Activated naive CD4-positive, alpha-beta T cell treated with anti-CD3 and anti-CD28 coated beads, Interleukin-2, amount 10 ng/mL, durations not matched to agents 7 days and 5 days (primary cell): ENCODE measurements around the gene SLC12A5.

Experiments used
- CTCF ChIA-PET: fragments of 350-600 bp; sonication (Branson Sonifier 250); formaldehyde crosslinking; loops from one replicate; lab custom pipeline; 2021; ENCODE audit warnings: antibody characterized with exemption; lab: Charles Lee
- DNase-seq: peaks from one replicate; pipeline ENCODE4 v3.0.0-alpha.2; 2020
- H3K27ac Mint-ChIP-seq: one replicate; pipeline ENCODE4 v1.8.0; 2021; ENCODE audit warnings: mild to moderate bottlenecking, moderate library complexity, mixed read lengths
- H3K27me3 Mint-ChIP-seq: one replicate; pipeline ENCODE4 v1.8.0; 2021; ENCODE audit warnings: mild to moderate bottlenecking, mixed read lengths
- H3K36me3 Mint-ChIP-seq: one replicate; pipeline ENCODE4 v1.8.0; 2021; ENCODE audit warnings: mixed read lengths
- H3K4me1 Mint-ChIP-seq: one replicate; pipeline ENCODE4 v1.8.0; 2021; ENCODE audit warnings: mixed read lengths
- H3K4me3 Mint-ChIP-seq: one replicate; pipeline ENCODE4 v1.8.0; 2021; ENCODE audit warnings: mild to moderate bottlenecking, moderate library complexity, mixed read lengths
- H3K9me3 Mint-ChIP-seq: one replicate; pipeline ENCODE4 v1.8.0; 2021; ENCODE audit warnings: mixed read lengths

SLC12A5 gene

DNA sequence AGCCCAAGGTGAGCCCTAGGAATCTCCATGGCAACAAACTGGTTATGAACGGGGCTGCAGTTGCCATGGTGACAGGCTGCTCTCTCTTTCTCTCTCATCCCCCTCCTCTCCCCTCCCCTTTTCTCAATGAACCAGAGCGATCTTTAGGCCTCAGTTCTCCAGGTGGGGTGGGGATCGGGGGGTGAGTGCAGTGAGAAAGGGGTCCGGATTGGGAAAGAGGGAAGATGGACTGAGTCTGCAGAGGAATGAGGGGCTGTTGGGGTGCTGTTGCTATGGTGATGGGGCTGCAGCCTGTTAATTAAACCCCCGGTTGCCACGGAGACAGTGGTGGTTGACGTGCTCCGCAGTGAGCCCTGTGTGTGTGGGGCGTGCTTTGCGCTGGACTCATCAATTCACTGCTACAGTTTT lies 3.6 kb upstream of the SLC12A5 start:
- H3K36me3 Mint-ChIP-seq = no peaks in the 10 kb centered on the region
- H3K27me3 Mint-ChIP-seq = peaks cover 94% of the 10 kb centered on the region
- no peak overlapping the region for H3K4me3 Mint-ChIP-seq
- H3K27ac Mint-ChIP-seq = no peak overlapping the region
- CTCF ChIA-PET = interaction anchor here (1.2 to 3.5 kb wide), 2 partner anchors 16 to 63 kb away, joined by 3 to 17 read pairs; no protein-coding TSS in a partner anchor
- peaks cover 25% of the 10 kb centered on the region for H3K4me1 Mint-ChIP-seq
- no peaks in the 10 kb centered on the region for H3K9me3 Mint-ChIP-seq
- DNase-seq = no peak

DNA sequence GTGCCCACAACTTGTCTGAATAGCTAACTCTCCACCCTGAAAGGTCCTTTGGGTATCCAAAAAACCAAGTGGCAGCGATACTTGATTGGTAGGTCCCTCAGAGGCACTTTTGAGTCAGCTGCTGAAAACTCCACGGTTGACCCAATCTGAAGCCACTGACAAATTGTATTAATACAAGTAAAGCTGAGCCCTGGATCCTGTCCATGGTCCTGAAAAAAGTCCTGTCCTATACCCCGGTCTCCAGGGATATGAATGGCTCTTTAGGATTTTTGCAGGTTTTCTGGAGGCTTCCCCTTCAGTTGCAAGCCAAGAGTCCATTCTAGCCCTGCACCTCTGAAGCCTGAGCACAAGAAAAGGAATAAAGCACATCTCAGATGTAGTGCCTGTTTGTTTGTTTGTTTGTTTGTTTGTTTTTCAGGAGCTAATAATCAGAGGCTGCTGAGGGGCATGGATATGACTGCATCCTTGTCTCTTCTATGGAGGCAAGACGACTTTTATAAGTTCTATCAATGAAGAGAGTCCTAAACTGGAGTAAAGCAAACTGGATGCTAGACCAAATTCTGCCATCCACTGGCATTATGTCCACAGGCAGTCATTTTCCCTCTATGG lies 1.7 kb upstream of the SLC12A5 start:
- DNase-seq = peak; percentile 65
- Mint-ChIP-seq H3K36me3 (no peaks in the 10 kb centered on the region), H3K4me1 (peaks cover 11% of the 10 kb centered on the region), H3K27ac (no peak overlapping the region), H3K4me3 (no peak overlapping the region), H3K27me3 (peaks cover 94% of the 10 kb centered on the region), H3K9me3 (no peaks in the 10 kb centered on the region)
- CTCF ChIA-PET = interaction anchor here (0.9 to 1.6 kb wide), 3 partner anchors 9 to 64 kb away, joined by 3 to 8 read pairs (median 3); no protein-coding TSS in a partner anchor

DNA sequence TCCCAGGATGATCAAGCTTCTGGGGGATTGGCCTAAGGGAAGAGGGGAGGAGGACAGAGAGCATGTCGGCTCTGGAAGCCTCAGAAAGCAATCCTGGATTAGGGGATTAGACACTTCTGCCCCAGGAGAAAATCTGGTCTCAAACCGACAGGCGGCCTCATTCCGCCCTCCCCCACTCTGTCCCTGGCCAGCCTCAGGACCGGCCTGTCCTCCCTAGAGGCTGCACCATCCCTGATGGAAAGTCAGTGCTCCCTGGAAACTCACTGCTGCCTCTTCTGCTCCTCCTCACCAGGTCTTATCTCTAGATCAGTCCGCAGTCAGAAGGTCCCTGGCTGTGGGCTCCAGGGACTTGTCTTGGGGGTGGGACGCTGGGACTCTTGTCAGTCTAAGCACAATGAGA lies 905 bp upstream of the SLC12A5 start:
- DNase-seq = no peak
- CTCF ChIA-PET = interaction anchor here (1.6 kb wide), 1 partner anchor 8 kb away, joined by 3 read pairs; no protein-coding TSS in a partner anchor
- Mint-ChIP-seq H3K9me3 (no peaks in the 10 kb centered on the region), H3K4me3 (no peak overlapping the region), H3K4me1 (peaks cover 7% of the 10 kb centered on the region), H3K36me3 (no peaks in the 10 kb centered on the region), H3K27me3 (peaks cover 94% of the 10 kb centered on the region), H3K27ac (no peak overlapping the region)

DNA sequence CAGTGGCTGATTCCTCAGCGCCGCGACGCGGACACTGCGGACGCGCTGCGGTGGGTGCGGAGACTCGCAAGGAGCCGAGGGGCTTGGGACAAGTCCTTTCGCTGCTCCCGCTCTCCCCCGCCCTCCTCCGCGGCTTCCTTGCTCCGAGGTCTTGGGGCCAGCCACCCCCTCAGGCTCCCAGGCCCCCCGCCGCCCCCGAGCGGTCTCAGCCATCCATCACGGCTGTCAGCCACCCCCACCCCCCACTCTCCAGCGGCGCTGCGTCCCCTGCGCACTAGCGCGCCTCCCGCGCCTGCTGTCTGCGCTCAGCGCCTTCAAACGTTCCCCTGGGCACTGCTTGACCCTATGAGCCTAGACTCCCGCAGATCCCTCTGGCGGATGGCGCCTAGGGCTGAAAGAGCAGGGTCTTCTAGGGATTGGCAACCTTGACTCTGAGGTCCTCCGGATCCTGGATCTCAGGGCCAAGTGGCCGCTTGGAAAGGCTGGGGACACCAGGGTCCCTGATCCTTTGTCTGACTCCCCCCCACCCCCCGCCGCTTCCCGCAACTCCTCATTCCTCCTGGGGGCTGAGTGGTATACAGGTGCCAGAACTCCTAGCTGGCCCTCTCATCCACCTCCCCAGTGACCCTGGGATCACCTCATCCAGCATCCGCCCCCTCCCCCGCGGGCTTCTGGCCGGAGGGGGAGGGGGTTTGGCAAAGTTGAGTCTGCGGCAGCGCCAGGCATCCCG lies 1.4 kb downstream of the SLC12A5 start:
- H3K4me1 Mint-ChIP-seq = no peaks in the 10 kb centered on the region
- H3K9me3 Mint-ChIP-seq = no peaks in the 10 kb centered on the region
- no peak overlapping the region for H3K27ac Mint-ChIP-seq
- H3K36me3 Mint-ChIP-seq = no peaks in the 10 kb centered on the region
- no peak overlapping the region for H3K4me3 Mint-ChIP-seq
- H3K27me3 Mint-ChIP-seq = peaks cover 95% of the 10 kb centered on the region
- DNase-seq = no peak
- CTCF ChIA-PET = no interaction called here

DNA sequence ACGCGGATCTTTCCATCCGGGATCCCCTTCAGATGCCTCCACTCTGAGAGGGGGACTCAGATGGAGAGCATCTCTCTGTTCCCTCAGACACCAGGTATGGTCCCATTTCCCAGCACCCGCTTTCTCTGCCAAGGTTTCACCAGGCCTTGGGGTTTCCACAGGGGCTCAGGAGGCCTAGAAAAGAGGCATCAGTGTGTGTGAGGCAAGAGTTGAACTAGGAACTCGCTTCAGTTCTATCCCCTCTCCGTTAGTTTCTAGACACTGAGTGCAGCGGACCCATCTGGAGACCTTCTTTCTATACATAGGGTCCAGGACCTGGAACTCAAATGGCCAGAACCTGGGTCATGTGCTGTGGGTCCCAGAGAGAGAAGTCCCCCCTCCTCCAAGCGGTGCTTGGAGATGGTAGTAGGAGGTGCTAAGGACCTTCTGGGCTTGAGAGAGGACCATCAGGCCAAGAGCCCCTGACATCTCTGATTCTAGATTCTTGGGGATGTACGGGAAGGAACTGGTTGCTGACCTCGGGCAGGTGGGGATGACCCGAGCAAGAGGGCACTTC lies 2.1 kb downstream of the SLC12A5 start:
- no peak overlapping the region for H3K4me3 Mint-ChIP-seq
- H3K4me1 Mint-ChIP-seq = no peaks in the 10 kb centered on the region
- no peaks in the 10 kb centered on the region for H3K9me3 Mint-ChIP-seq
- DNase-seq = no peak
- no peaks in the 10 kb centered on the region for H3K36me3 Mint-ChIP-seq
- peaks cover 95% of the 10 kb centered on the region for H3K27me3 Mint-ChIP-seq
- no peak overlapping the region for H3K27ac Mint-ChIP-seq
- CTCF ChIA-PET = no interaction called here

DNA sequence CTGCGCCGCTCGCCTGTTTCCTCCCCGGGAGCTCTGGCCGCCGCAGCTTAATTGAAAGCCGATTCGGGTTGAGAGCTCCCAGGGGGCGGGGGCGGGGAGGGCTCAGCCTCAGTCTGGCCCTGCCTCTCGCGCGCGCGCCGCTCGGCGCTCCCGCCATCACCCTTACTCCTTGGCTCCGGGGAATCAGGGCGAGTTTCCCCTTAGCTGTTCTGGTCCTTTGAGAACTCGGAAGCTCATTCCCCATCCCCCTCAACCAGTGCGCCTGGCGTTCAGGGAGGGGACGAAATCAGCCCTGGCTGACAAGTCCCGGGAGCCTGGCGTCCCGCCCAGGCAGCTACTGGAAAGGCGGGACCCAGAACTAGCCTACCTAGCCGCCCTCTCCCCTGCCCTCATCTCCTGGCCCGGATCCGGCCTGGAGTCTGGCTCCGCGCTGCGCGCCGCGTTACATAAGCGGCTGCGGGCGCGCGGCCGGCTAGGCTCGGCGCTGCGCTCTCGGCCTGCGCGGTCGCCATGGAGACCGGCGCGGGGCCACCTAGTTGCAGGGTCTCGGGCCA lies 2.8 kb downstream of the SLC12A5 start:
- H3K36me3 Mint-ChIP-seq = no peaks in the 10 kb centered on the region
- no peak overlapping the region for H3K27ac Mint-ChIP-seq
- no peaks in the 10 kb centered on the region for H3K4me1 Mint-ChIP-seq
- no peak overlapping the region for H3K4me3 Mint-ChIP-seq
- no peak for DNase-seq
- CTCF ChIA-PET = interaction anchor here (1.6 to 1.7 kb wide), 2 partner anchors 9 to 18 kb away, joined by 7 to 11 read pairs; no protein-coding TSS in a partner anchor
- H3K9me3 Mint-ChIP-seq = no peaks in the 10 kb centered on the region
- H3K27me3 Mint-ChIP-seq = peaks cover 95% of the 10 kb centered on the region

DNA sequence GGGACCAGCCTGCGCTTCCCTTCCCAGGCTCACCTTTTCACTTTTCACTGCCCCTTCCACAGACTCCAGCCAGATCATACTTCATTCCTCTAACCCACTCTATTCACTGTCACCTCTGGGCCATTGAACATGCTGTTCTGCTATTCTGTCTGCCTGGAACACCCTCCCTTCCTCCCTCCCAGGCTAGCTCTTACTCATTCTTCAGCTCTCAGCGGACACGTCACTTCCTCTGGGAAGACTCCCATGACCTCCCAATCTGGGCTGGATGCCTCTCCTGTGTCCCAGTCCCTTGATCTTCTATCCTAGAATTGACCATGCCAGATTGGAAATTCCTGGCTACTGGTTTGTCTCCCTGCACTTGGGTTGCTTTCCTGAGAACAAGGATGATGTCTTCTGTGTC lies 5.0 kb downstream of the SLC12A5 start:
- no peak for DNase-seq
- no peak overlapping the region for H3K4me3 Mint-ChIP-seq
- H3K4me1 Mint-ChIP-seq = no peaks in the 10 kb centered on the region
- no peaks in the 10 kb centered on the region for H3K9me3 Mint-ChIP-seq
- peaks cover 80% of the 10 kb centered on the region for H3K27me3 Mint-ChIP-seq
- H3K36me3 Mint-ChIP-seq = no peaks in the 10 kb centered on the region
- CTCF ChIA-PET = no interaction called here
- H3K27ac Mint-ChIP-seq = no peak overlapping the region

DNA sequence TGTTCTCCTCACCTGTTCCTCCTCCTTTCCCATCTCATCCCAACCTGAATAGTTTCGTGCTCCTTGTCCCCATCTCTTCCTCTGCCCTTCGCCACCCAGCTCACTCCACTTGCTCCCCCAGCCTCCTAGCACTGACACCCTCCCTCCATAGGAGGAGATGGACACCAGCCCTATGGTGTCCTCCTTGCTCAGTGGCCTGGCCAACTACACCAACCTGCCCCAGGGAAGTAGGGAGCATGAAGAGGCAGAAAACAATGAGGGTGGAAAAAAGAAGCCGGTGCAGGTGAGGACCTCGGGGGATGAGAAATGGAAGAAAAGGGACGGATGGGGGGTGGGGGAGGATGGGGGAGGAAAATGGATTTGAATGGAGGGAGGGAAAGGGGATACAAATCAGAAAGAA lies 6.2 kb downstream of the SLC12A5 start:
- H3K4me1 Mint-ChIP-seq = no peaks in the 10 kb centered on the region
- CTCF ChIA-PET = interaction anchor here (0.8 to 1.2 kb wide), 2 partner anchors 22 to 140 kb away, joined by 3 read pairs; no protein-coding TSS in a partner anchor
- no peak overlapping the region for H3K27ac Mint-ChIP-seq
- no peak overlapping the region for H3K4me3 Mint-ChIP-seq
- no peak for DNase-seq
- no peaks in the 10 kb centered on the region for H3K36me3 Mint-ChIP-seq
- H3K27me3 Mint-ChIP-seq = peaks cover 68% of the 10 kb centered on the region
- no peaks in the 10 kb centered on the region for H3K9me3 Mint-ChIP-seq

DNA sequence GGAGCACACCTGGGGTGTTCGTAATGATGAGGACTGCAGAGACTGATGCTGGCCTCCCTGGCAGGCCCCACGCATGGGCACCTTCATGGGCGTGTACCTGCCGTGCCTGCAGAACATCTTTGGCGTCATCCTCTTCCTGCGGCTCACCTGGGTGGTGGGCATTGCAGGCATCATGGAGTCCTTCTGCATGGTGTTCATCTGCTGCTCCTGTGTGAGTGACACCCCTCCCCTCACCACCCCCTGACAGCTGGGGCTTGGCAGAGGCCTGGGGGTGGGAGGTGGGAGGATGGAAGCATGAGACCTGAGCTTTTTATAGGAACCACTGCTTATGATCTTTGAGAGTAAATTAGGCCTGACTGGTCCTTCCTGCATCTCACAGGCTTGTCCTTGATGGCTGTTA lies 6.7 kb downstream of the SLC12A5 start:
- H3K27ac Mint-ChIP-seq = no peak overlapping the region
- no peaks in the 10 kb centered on the region for H3K4me1 Mint-ChIP-seq
- H3K27me3 Mint-ChIP-seq = peaks cover 68% of the 10 kb centered on the region
- DNase-seq = no peak
- CTCF ChIA-PET = interaction anchor here (1.2 kb wide), 1 partner anchor 23 kb away, joined by 3 read pairs; no protein-coding TSS in a partner anchor
- no peaks in the 10 kb centered on the region for H3K36me3 Mint-ChIP-seq
- H3K9me3 Mint-ChIP-seq = no peaks in the 10 kb centered on the region
- H3K4me3 Mint-ChIP-seq = no peak overlapping the region

DNA sequence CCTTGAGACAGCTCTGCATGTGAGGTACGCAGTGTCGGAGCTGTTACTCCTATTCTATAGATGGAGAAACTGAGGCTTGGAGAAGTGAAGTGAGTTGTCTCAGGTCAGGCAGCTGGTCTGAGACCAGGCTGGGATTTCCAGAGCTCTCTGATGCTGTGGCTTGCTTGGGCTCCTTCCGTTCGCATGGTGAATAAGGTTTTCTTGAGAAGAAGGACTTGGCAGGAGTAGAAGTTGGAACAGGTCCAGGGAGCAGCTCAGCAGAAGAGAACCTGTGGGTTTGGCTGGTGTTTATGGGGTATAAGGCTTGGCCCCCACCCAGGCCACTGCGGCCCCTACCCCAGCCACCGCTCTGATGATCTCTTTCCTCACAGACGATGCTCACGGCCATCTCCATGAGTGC lies 7.4 kb downstream of the SLC12A5 start:
- H3K9me3 Mint-ChIP-seq = no peaks in the 10 kb centered on the region
- CTCF ChIA-PET = interaction anchor here (0.7 to 1.2 kb wide), 2 partner anchors 8 to 23 kb away, joined by 3 read pairs; no protein-coding TSS in a partner anchor
- DNase-seq = no peak
- no peaks in the 10 kb centered on the region for H3K4me1 Mint-ChIP-seq
- H3K27me3 Mint-ChIP-seq = peaks cover 68% of the 10 kb centered on the region
- H3K27ac Mint-ChIP-seq = no peak overlapping the region
- H3K36me3 Mint-ChIP-seq = no peaks in the 10 kb centered on the region
- H3K4me3 Mint-ChIP-seq = no peak overlapping the region

DNA sequence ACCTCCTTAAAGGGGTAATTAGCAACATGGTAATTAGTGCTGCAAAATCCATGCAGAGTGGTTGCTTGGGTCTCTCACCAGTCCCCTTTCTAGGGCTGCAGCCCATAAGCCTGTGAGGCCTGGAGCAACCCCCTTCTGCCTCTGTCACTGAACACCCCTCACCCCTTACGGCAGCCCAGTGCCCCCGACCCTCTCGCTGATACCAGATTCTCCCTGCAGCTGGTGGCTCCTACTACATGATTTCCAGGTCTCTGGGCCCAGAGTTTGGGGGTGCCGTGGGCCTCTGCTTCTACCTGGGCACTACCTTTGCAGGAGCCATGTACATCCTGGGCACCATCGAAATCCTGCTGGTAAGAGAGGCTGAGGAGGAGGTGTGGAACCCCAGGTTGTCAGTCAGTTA lies 8.0 kb downstream of the SLC12A5 start:
- Mint-ChIP-seq H3K27ac (no peak overlapping the region), H3K27me3 (peaks cover 61% of the 10 kb centered on the region), H3K4me1 (no peaks in the 10 kb centered on the region), H3K36me3 (no peaks in the 10 kb centered on the region), H3K4me3 (no peak overlapping the region), H3K9me3 (no peaks in the 10 kb centered on the region)
- DNase-seq = no peak
- CTCF ChIA-PET = interaction anchor here (0.7 kb wide), 1 partner anchor 9 kb away, joined by 3 read pairs; no protein-coding TSS in a partner anchor

DNA sequence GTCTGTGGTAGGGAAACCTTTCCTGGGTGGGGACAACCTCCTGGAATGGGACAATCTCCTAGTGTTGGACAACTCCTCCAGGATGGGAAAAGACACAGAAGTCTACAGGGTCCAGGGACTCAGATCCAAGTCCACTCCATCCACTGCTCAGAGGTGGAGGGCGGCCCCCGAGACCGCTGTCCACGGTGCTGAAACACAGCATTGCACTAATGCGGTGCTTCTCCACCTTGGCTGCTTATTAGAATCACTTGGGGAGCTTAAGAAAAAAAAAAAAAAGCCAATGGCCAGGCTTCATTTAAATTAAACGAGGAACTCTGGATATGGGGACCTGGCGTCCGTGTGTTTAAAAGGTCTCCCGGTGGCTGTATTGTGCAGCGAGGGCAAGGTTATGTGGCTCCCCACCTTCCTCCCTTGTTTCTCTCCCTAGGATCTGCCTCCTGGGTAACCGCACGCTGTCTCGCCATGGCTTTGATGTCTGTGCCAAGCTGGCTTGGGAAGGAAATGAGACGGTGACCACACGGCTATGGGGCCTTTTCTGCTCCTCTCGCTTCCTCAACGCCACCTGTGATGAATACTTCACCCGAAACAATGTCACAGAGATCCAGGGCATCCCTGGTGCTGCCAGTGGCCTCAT lies 12.0 kb downstream of the SLC12A5 start:
- peak; percentile 77 for DNase-seq
- no peak overlapping the region for H3K27ac Mint-ChIP-seq
- H3K27me3 Mint-ChIP-seq = peaks cover 37% of the 10 kb centered on the region
- no peak overlapping the region for H3K4me3 Mint-ChIP-seq
- no peaks in the 10 kb centered on the region for H3K4me1 Mint-ChIP-seq
- CTCF ChIA-PET = interaction anchor here (0.6 kb wide), 1 partner anchor 416 kb away, joined by 3 read pairs; no protein-coding TSS in a partner anchor
- H3K36me3 Mint-ChIP-seq = no peaks in the 10 kb centered on the region
- no peaks in the 10 kb centered on the region for H3K9me3 Mint-ChIP-seq

DNA sequence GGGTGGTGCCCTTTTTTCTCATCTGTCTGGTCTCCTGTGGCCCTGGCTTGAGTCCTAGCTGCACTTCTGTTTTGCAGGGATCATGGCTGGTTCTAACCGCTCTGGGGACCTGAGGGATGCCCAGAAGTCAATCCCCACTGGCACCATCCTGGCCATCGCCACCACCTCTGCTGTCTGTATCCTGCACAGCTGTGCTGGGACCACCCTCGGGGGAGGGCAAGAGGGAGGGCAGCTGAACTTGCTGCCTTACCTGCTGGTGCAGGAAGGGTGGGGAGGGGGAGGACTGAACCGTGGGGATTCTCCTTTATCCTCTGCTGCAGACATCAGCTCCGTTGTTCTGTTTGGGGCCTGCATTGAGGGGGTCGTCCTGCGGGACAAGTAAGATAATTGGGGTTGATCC lies 14.5 kb downstream of the SLC12A5 start:
- H3K36me3 Mint-ChIP-seq = no peaks in the 10 kb centered on the region
- CTCF ChIA-PET = no interaction called here
- H3K4me3 Mint-ChIP-seq = no peak overlapping the region
- H3K27ac Mint-ChIP-seq = no peak overlapping the region
- H3K4me1 Mint-ChIP-seq = no peaks in the 10 kb centered on the region
- no peaks in the 10 kb centered on the region for H3K9me3 Mint-ChIP-seq
- no peak for DNase-seq
- peaks cover 35% of the 10 kb centered on the region for H3K27me3 Mint-ChIP-seq

DNA sequence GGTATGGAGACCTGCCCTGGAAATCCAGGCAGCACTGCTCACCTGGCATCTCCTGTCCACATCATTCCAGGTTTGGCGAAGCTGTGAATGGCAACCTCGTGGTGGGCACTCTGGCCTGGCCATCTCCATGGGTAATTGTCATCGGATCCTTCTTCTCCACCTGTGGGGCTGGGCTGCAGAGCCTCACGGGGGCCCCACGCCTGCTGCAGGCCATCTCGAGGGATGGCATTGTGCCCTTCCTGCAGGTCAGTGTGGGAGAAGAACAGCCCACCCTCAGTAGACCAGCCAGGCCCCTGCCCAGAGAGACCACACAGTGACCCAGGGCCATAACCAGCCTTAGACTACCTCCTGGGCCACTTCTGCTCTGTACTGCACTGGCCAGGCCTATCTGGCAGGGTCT lies 15.9 kb downstream of the SLC12A5 start:
- Mint-ChIP-seq H3K27me3 (peaks cover 40% of the 10 kb centered on the region), H3K9me3 (no peaks in the 10 kb centered on the region), H3K36me3 (no peaks in the 10 kb centered on the region), H3K27ac (no peak overlapping the region), H3K4me1 (no peaks in the 10 kb centered on the region), H3K4me3 (no peak overlapping the region)
- CTCF ChIA-PET = no interaction called here
- no peak for DNase-seq
